ENCODE data around the gene C1orf87. TPM values are rescaled to one million over a fixed set of nuclear protein-coding genes. Genes with fewer than 3 reads are reported as not detected.

C1orf87 gene
- total and polyA plus RNA-seq, 10 donors, result not detected

DNA sequence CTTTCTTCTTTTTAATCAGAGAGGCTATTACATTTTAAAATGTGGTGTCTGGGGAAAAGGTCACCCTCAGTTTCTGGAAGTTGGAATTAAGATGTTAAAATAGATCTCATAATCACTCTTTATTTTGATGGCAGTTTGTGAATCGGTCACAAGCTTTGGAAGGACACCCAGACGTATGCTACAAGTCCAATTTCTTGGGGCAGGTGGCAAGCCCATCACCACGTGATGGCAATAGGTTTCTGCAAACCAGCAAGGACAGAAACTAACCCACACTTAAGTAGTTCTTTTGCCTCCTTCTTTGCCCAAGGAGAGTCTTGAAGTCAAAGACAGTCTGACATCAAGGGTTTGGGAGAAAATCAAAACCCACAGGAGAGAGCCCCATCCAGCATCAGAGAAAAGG, 72.9 kb downstream of the C1orf87 start:
- WGBS, 5 donors, result 51 to 77% (median 70%) methylated on average over 3 of the region's 3 CpGs
- H3K27ac ChIP-seq, result peak overlapping the region in 3 of 8 donors; percentile 12 to 31 (median 13)
- intact Hi-C loops (cut with DNase I; ENCODE audit: low total_unique reads), result no loop called here

DNA sequence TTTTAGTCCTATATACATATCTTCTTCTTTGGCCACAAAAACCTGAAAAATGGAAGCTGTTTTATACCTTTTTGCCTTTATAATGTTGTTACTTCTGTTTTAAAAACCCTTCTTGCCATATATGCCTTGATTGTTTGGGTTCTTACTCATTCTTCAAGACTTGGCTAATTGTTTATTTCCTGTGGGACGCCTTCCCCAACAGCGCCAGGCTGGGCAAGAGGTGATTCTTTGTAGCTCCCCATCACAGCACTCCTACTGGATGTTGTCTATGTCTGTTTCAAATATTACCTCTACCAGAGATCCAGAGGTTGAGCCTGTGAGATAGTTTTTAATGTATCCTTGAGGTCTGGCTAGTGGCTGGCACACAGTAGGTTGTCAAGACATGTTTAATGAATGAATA, 73.8 kb downstream of the C1orf87 start:
- no peaks in the 10 kb centered on the region for H3K9me3 ChIP-seq
- peaks cover 0 to 9% (median 0%) of the 10 kb centered on the region in 7 donors for H3K27me3 ChIP-seq (replicated peaks in 1 of 7)
- intact Hi-C loops (cut with DNase I; ENCODE audit: low total_unique reads), result no loop called here
- H3K4me3 ChIP-seq, result no peak overlapping the region
- no peak for TF ChIP-seq POLR2A (IDR thresholded peaks at IDR 0.05)
- TF ChIP-seq, protein P1, sequence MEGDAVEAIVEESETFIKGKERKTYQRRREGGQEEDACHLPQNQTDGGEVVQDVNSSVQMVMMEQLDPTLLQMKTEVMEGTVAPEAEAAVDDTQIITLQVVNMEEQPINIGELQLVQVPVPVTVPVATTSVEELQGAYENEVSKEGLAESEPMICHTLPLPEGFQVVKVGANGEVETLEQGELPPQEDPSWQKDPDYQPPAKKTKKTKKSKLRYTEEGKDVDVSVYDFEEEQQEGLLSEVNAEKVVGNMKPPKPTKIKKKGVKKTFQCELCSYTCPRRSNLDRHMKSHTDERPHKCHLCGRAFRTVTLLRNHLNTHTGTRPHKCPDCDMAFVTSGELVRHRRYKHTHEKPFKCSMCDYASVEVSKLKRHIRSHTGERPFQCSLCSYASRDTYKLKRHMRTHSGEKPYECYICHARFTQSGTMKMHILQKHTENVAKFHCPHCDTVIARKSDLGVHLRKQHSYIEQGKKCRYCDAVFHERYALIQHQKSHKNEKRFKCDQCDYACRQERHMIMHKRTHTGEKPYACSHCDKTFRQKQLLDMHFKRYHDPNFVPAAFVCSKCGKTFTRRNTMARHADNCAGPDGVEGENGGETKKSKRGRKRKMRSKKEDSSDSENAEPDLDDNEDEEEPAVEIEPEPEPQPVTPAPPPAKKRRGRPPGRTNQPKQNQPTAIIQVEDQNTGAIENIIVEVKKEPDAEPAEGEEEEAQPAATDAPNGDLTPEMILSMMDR (IDR thresholded peaks at IDR 0.05 in 8 of 11, conservative IDR thresholded peaks at IDR 0.05 in 3 of 11), result no peak
- TF ChIP-seq POLR2AphosphoS5 (IDR thresholded peaks at IDR 0.05), result no peak
- 61 to 85% (median 71%) methylated on average over 2 of the region's 2 CpGs for WGBS, 5 donors
- no peaks in the 10 kb centered on the region for H3K36me3 ChIP-seq
- no peak for DNase-seq
- peak overlapping the region in 2 of 8 donors; percentile 21 to 27 for H3K27ac ChIP-seq
- no peaks in the 10 kb centered on the region for H3K4me1 ChIP-seq

More for the DNA sequence above, 72.9 kb downstream of the C1orf87 start:
- Histone ChIP-seq H3K9me3 (no peaks in the 10 kb centered on the region), H3K4me3 (no peak overlapping the region), H3K36me3 (no peaks in the 10 kb centered on the region), H3K4me1 (no peaks in the 10 kb centered on the region), H3K27me3 (replicated peaks in 1 of 7) (peaks cover 0 to 9% (median 0%) of the 10 kb centered on the region in 7 donors)
- no peak for DNase-seq
- TF ChIP-seq, protein P1 (IDR thresholded peaks at IDR 0.05 in 8 of 11, conservative IDR thresholded peaks at IDR 0.05 in 3 of 11), result no peak
- TF ChIP-seq POLR2A (IDR thresholded peaks at IDR 0.05) (no peak), POLR2AphosphoS5 (IDR thresholded peaks at IDR 0.05) (no peak)

DNA sequence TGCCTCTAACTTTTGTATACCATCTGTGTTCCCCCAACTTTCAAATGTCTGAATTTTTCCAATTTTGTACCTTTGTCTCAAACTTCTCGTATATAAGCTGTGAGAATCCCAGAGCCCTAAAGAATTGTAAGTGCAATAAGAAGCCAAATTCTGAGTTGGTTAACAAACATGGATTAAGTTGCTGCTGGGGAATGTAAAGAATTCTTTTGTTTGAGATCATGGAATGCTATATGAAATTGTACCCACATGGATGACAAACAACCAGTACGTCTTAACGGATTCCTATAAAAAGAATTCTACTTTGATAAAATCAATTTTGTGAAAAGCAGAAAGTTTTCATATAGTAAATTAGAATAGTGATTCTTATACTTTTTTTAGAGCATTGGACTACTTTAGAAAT, 74.6 kb downstream of the C1orf87 start:
- intact Hi-C loops (cut with DNase I; ENCODE audit: low total_unique reads), result no loop called here
- TF ChIP-seq POLR2A (IDR thresholded peaks at IDR 0.05), result no peak
- TF ChIP-seq, protein P1 (IDR thresholded peaks at IDR 0.05 in 8 of 11, conservative IDR thresholded peaks at IDR 0.05 in 3 of 11), result no peak
- TF ChIP-seq POLR2AphosphoS5 (IDR thresholded peaks at IDR 0.05), result no peak
- Histone ChIP-seq H3K4me1 (no peaks in the 10 kb centered on the region), H3K27ac (no peak overlapping the region), H3K27me3 (replicated peaks in 1 of 7) (peaks cover 0 to 9% (median 0%) of the 10 kb centered on the region in 7 donors), H3K4me3 (no peak overlapping the region), H3K9me3 (no peaks in the 10 kb centered on the region), H3K36me3 (no peaks in the 10 kb centered on the region)
- DNase-seq, result no peak
- WGBS, 5 donors, result 88 to 95% (median 92%) methylated on average over 3 of the region's 3 CpGs

DNA sequence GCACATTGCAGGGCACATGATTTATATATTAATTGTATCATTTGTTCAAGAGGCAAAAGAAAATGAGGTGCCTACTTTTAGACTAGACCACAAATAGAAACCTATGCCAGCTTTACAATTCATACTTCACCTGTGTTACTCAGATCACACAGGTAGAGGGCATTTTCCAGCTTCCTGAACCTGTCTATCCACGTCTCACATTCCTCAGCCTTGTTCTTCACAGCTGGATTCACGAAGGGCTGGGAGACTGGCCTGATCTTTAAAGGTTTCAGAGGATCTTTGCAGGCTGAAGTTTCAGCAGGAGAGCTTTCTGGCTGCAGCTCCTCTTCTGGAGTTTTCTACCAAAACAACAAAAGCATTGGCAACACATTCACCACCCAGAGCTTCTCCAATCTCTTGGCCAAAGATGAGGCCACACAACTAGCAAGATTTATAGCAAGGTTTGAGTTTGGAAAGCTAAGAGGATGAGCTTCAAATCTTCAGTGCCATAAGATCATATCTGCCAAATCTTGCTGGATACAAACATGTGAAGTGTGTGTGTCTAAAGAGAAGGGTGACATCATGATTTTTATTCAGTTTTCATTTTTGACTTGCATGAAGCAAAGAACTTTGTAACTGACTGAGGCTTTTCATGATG, 76.0 kb downstream of the C1orf87 start:
- peaks cover 0 to 9% (median 0%) of the 10 kb centered on the region in 7 donors for H3K27me3 ChIP-seq (replicated peaks in 1 of 7)
- no peak overlapping the region for H3K27ac ChIP-seq
- no peaks in the 10 kb centered on the region for H3K9me3 ChIP-seq
- TF ChIP-seq, protein P1 (IDR thresholded peaks at IDR 0.05 in 8 of 11, conservative IDR thresholded peaks at IDR 0.05 in 3 of 11), result no peak
- TF ChIP-seq POLR2A (IDR thresholded peaks at IDR 0.05), result no peak
- no peak for TF ChIP-seq POLR2AphosphoS5 (IDR thresholded peaks at IDR 0.05)
- H3K4me1 ChIP-seq, result no peaks in the 10 kb centered on the region
- DNase-seq, result no peak
- no peak overlapping the region for H3K4me3 ChIP-seq
- 42 to 80% (median 54%) methylated on average over 2 of the region's 2 CpGs for WGBS, 5 donors
- H3K36me3 ChIP-seq, result no peaks in the 10 kb centered on the region
- intact Hi-C loops (cut with DNase I; ENCODE audit: low total_unique reads), result no loop called here

Measured in spleen (tissue), 11 donors.